Activated T-helper 17 cell treated with anti-CD3 and anti-CD28 coated beads, Interleukin-2, amount 50 U/mL, for 72 hours (primary cell): ENCODE data around the gene LRRC10. TPM values are rescaled to one million over a fixed set of nuclear protein-coding genes. Genes with fewer than 3 reads are reported as not detected.
A peak's percentile ranks its signal among the peaks of the same experiment; 100 is the strongest.

Source experiments
- ATAC-seq: fragments of 150-1000 bp; cut with Tn5 transposase; replicated peaks from 2 replicates; pipeline ENCODE4 v1.10.0; 2021; ENCODE audit warnings: mild to moderate bottlenecking, moderate library complexity
- H3K27ac Mint-ChIP-seq: one replicate; pipeline ENCODE4 v1.8.0; 2022; ENCODE audit warnings: mixed read lengths
- H3K27me3 Mint-ChIP-seq: one replicate; pipeline ENCODE4 v1.8.0; 2022; ENCODE audit warnings: mixed read lengths
- H3K36me3 Mint-ChIP-seq: one replicate; pipeline ENCODE4 v1.8.0; 2022; ENCODE audit warnings: low read depth, mild to moderate bottlenecking, mixed read lengths
- H3K4me1 Mint-ChIP-seq: one replicate; pipeline ENCODE4 v1.8.0; 2022; ENCODE audit warnings: mixed read lengths
- H3K4me3 Mint-ChIP-seq: one replicate; pipeline ENCODE4 v1.8.0; 2022; ENCODE audit warnings: mild to moderate bottlenecking, mixed read lengths
- H3K9me3 Mint-ChIP-seq: one replicate; pipeline ENCODE4 v1.8.0; 2022; ENCODE audit warnings: mixed read lengths
- total RNA-seq, 2 donors: library from RNA; stranded (reverse); gene quantifications; one replicate each; pipeline ENCODE4 v1.2.3, GENCODE V29; 2022

The LRRC10 gene
- total RNA-seq, 2 donors from 2014 or later, result not detected

DNA sequence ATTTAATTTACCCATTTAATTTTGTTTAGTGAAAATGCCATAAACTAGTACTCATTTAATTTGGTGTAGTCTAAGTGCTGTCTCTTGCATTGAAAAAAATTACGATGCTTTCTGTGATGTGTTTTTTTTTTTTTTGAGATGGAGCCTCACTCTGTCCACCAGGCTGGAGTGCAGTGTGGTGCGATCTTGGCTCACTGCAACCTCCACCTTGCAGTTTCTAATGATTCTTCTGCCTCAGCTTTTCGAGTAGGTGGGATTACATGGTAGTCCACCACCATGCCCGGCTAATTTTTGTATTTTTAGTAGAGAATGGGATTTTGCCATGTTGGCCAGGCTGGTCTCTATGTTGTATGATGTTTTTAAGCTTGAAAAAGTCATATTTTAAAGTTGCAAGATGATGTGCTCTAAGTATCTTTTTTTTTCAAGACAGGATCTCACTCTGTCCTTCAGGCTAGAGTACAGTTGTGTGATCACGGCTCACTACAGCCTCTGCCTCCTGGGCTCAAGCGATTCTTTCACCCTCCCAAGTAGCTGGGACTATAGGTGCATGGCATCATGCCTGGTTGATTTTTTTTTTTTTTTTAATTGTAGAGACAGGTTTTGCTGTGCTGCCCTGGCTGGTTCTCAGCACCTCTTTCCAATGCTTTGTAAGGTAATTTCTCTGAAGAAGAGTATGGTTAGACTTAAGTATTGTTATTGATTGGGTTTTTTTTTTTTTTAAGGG is 8.6 kb downstream of the LRRC10 start:
- Mint-ChIP-seq H3K27ac (no peak overlapping the region), H3K36me3 (peaks cover 62% of the 10 kb centered on the region), H3K4me1 (no peaks in the 10 kb centered on the region), H3K27me3 (no peaks in the 10 kb centered on the region), H3K9me3 (no peaks in the 10 kb centered on the region), H3K4me3 (no peak overlapping the region)
- no peak for ATAC-seq

DNA sequence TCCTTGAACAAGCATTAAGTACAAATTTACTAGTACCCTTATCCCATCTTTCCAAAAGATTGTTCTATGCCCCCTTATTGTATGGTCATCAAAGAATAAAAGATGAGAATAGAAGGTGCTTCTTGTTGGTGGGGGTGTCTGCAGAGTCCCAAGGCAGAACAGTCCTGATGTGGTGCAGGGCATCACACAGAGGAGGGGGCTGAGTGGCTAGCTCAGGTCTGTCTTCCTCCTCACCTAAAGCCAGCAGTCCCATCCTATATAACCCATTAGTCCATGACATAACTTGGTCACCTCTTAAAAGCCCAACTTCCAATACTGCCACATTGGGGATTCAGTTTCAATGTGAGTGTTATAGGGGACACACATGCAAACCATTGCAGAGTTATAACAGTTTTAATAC is 9.9 kb downstream of the LRRC10 start:
- peaks cover 75% of the 10 kb centered on the region for H3K36me3 Mint-ChIP-seq
- ATAC-seq, result no peak
- no peaks in the 10 kb centered on the region for H3K4me1 Mint-ChIP-seq
- no peak overlapping the region for H3K27ac Mint-ChIP-seq
- no peak overlapping the region for H3K4me3 Mint-ChIP-seq
- no peaks in the 10 kb centered on the region for H3K9me3 Mint-ChIP-seq
- H3K27me3 Mint-ChIP-seq, result no peaks in the 10 kb centered on the region

DNA sequence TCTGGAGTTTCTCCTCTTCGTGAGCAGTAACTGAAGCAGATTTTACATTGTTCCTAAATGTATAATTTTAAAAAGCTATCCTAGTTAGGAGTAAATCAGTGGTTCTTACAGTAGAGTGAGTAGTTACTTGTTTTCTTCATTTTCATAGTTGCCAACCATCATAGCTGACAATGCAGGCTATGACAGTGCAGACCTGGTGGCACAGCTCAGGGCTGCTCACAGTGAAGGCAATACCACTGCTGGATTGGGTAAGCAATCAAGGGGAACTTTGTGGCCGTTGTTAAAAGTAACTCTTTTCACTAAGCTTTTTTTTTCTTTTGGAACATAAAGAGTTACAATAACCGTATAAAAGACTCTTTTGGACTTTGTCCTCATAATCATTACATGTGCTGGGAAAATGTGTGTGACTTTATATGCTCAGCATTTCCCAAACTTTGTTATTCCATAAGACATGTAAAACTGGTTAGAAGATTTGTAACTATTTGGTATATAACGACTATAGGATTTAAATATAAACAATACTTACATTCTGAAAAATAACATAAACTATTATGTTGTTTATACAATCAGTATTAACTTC is 12.4 kb downstream of the LRRC10 start:
- Mint-ChIP-seq H3K9me3 (no peaks in the 10 kb centered on the region), H3K27me3 (no peaks in the 10 kb centered on the region), H3K4me1 (peaks cover 4% of the 10 kb centered on the region), H3K27ac (peak overlapping the region; percentile 47), H3K36me3 (peaks cover 97% of the 10 kb centered on the region), H3K4me3 (no peak overlapping the region)
- ATAC-seq, result no peak

DNA sequence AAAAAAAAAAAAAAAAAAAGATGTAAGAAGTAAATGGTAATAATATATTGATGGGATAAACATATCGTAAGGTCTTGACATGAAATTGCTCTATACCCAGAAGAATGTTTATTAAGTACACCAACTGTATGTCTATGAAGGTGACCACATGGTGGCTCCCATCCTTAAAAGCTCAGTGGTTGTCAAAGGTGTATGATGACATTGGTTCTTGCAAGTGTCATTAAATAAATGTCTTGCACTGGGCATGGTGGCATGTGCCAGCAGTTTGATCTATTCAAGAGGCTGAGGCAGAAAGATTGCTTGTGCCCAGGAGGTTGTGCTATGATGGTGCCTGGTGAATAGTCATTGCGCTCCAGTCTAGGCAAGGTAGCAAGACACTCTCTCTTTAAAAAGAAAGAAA is 15.0 kb downstream of the LRRC10 start:
- Mint-ChIP-seq H3K4me3 (no peak overlapping the region), H3K4me1 (peaks cover 4% of the 10 kb centered on the region), H3K27me3 (no peaks in the 10 kb centered on the region), H3K9me3 (no peaks in the 10 kb centered on the region), H3K36me3 (peaks cover 97% of the 10 kb centered on the region), H3K27ac (peak overlapping the region; percentile 39)
- ATAC-seq, result no peak

DNA sequence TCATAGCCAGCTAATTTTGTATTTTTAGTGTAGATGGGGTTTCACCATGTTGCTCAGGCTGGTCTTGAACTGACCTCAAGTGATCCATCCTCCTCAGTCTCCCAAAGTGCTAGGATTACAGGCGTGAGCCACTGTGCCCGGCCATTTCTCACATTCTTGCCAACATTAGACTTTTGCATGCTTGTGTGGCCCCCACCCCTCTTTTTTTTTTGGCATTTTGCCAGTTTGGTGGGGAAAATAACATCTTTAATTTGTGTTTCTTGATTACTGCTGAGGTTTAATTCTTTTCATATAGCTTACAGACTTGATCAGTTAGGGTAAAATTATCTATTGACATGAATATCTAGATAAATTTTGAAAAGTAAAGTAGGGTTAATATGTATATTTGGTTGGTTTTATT is 21.6 kb downstream of the LRRC10 start:
- Mint-ChIP-seq H3K4me1 (peaks cover 4% of the 10 kb centered on the region), H3K27ac (no peak overlapping the region), H3K36me3 (peaks cover 89% of the 10 kb centered on the region), H3K9me3 (no peaks in the 10 kb centered on the region), H3K4me3 (no peak overlapping the region), H3K27me3 (no peaks in the 10 kb centered on the region)
- ATAC-seq, result no peak

DNA sequence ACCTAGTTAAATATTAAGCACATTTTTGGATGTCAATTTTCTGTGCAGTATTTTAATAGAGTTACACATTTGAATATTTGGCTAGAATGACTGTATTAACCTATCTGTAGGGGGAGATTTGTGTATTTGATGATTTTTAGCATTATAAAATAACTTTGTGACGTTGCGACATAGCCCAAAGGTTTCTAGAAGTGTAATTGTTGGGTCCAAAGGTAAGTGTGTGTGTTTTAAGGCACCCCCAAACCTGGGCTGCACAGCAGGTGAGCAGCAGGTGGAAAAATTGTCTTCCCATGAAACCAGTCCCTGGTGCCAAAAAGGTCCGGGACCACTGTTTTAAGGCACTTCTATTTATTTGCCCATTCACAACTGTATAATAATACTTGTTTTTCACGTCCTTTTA is 22.2 kb downstream of the LRRC10 start:
- ATAC-seq, result no peak
- no peak overlapping the region for H3K4me3 Mint-ChIP-seq
- H3K4me1 Mint-ChIP-seq, result no peaks in the 10 kb centered on the region
- no peaks in the 10 kb centered on the region for H3K9me3 Mint-ChIP-seq
- H3K27ac Mint-ChIP-seq, result no peak overlapping the region
- peaks cover 84% of the 10 kb centered on the region for H3K36me3 Mint-ChIP-seq
- H3K27me3 Mint-ChIP-seq, result no peaks in the 10 kb centered on the region

DNA sequence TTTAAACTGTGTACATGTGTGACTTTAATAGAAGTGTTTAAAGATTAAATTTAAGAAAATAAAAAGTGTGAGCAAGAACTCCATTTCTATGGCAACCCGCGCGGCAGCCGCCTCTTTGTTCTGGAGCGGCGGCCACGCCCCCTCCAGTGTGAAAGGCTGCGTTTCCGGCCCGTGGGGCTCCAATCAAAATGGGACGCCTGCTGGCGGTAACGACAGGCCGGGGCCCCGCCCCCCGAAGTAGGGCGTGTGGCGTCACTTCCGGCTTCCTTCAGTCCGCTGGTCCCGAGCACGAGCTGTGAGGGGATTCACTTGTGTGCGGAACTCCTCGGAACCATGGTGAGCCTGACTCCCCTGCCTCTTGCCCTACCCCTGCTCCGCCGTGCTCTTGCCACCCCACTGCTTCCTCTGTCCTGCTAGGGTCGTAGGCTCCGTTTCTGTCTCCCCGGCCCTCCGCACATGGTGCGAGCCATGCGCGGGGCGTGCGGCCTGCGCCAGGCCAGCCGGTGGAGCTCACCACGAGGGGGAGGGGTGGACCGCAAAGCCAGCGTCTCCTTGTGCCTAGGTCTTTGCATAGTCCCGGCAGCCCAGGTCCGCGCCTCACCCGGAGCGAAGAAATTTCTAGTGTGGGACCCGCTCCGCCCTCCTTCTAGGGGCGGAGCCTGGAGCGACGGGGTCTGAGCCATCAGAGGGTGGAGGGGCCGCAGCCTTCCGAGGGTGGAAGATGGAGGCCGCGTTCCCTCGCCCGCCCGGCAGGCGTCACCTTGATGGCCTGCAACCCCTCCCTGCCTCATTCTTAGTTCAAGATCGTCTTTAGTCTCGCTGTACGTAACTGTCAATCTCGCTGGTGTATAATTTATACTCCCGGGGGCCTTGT is 25.3 kb downstream of the LRRC10 start, which contains the start of gene CCT2:
Gene CCT2, plus strand, starts transcription at position 271 of the 874 bp plus-strand sequence. Its CDS starts 63 bp downstream, at position 334.
- Mint-ChIP-seq H3K27me3 (no peaks in the 10 kb centered on the region), H3K4me1 (no peaks in the 10 kb centered on the region), H3K9me3 (no peaks in the 10 kb centered on the region), H3K36me3 (peaks cover 52% of the 10 kb centered on the region), H3K4me3 (peak within 1 kb of the TSS; percentile 98), H3K27ac (peak within 1 kb of the TSS; percentile 96)
- ATAC-seq, result peak; percentile 98

DNA sequence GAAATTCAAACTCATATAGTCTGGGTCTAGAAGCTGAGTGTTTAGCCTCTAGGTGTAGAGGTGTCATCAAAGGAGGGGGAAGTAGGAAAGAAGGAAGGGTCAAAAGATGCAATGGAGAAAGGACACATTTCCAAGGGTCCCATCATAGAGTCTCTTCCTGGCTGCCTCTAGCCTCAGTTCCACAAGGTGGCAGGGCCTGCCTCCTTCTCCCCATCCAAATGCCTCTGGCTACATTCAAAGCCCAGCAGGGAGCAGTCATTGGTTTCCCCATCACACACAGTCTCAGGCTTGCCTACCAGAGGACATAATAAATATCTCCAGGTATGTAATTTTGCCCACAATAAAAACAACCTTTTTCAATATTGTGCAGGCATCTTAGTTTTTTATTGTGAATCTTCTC is 27.5 kb downstream of the LRRC10 start:
- Mint-ChIP-seq H3K27ac (no peak overlapping the region), H3K36me3 (peaks cover 30% of the 10 kb centered on the region), H3K9me3 (no peaks in the 10 kb centered on the region), H3K4me3 (no peak overlapping the region), H3K4me1 (no peaks in the 10 kb centered on the region), H3K27me3 (no peaks in the 10 kb centered on the region)
- ATAC-seq, result no peak

DNA sequence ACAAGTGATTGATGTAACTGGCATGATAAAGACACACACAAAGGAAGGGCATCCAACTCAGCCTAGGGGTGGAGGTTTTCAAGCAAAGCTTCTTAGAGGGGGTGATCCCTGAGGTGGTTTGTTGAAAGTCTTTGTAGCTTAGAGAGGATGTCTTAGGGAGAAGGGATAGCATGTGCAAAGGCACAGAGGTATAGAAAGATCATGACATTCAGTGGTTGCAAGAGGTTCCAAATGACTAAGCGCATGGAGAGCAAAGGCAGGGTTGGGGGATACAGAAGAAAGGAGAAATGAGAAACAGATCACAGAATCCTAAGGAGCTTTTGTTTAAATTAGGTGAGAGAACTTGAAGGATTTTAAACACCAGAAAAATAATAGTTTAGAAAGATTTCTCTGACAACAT is 30.6 kb downstream of the LRRC10 start:
- H3K4me1 Mint-ChIP-seq, result no peaks in the 10 kb centered on the region
- no peak overlapping the region for H3K4me3 Mint-ChIP-seq
- H3K9me3 Mint-ChIP-seq, result no peaks in the 10 kb centered on the region
- no peak for ATAC-seq
- no peak overlapping the region for H3K27ac Mint-ChIP-seq
- no peaks in the 10 kb centered on the region for H3K27me3 Mint-ChIP-seq
- H3K36me3 Mint-ChIP-seq, result peaks cover 11% of the 10 kb centered on the region

DNA sequence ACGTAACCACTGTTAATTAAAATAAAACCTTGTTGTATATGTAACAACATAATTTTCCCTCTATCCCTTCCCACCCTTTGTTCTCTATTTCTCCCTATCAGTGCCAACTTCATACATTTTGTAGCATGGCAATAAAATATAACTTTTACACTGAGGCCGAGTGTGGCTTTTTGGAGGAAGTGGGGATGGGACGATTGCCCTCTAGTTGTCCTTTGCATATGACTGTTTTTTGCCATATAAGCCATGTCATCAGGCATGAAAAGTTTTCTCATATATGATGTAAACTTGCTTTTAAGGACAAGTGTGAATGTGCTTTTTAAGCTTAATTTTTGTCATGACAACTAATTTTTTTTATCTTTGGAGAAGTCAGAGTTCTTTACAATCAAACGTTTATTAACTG is 31.7 kb downstream of the LRRC10 start:
- Mint-ChIP-seq H3K36me3 (peaks cover 22% of the 10 kb centered on the region), H3K27me3 (no peaks in the 10 kb centered on the region), H3K27ac (no peak overlapping the region), H3K4me1 (no peaks in the 10 kb centered on the region), H3K9me3 (no peaks in the 10 kb centered on the region), H3K4me3 (no peak overlapping the region)
- ATAC-seq, result no peak

DNA sequence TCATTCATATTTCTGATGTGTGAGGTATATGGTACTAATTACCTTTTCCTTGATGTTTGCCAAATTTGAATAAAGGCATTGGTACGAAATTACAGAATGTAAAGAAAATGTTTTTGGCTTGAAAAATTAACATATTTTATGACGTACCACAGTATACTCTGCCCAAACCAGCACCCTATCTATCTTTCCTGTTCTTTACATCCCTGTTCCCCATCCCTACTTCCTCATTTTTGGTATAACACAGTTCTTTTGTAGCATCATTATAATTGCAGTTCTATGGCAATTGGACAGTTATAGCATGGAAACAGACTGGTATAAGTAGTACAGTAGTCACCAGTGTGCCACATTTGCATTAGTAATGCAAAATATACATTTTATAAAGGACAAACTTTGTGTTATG is 32.4 kb downstream of the LRRC10 start:
- H3K4me1 Mint-ChIP-seq, result no peaks in the 10 kb centered on the region
- ATAC-seq, result no peak
- H3K9me3 Mint-ChIP-seq, result no peaks in the 10 kb centered on the region
- peaks cover 29% of the 10 kb centered on the region for H3K36me3 Mint-ChIP-seq
- no peaks in the 10 kb centered on the region for H3K27me3 Mint-ChIP-seq
- H3K4me3 Mint-ChIP-seq, result no peak overlapping the region
- H3K27ac Mint-ChIP-seq, result no peak overlapping the region

DNA sequence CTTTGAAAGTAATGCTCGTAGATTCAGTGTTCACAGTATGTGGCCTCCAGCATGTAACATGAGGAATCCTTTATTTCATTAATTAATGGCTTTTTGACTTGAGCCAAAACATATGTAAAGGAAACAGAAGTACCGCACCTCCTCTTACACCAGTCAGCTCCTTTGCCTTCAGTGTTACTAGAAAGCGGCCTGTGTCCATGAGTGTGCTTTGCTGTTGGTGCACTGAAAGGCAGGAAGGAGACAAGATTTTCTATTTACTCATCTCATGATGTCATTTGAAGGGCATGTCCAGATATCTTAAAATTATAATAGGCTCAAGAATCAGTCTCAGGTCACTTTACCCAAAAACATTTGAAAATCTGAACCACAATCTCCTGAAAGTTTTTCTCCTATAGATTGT is 35.4 kb downstream of the LRRC10 start:
- no peak overlapping the region for H3K27ac Mint-ChIP-seq
- no peak for ATAC-seq
- no peaks in the 10 kb centered on the region for H3K4me1 Mint-ChIP-seq
- no peaks in the 10 kb centered on the region for H3K27me3 Mint-ChIP-seq
- no peaks in the 10 kb centered on the region for H3K9me3 Mint-ChIP-seq
- peaks cover 55% of the 10 kb centered on the region for H3K36me3 Mint-ChIP-seq
- H3K4me3 Mint-ChIP-seq, result no peak overlapping the region

DNA sequence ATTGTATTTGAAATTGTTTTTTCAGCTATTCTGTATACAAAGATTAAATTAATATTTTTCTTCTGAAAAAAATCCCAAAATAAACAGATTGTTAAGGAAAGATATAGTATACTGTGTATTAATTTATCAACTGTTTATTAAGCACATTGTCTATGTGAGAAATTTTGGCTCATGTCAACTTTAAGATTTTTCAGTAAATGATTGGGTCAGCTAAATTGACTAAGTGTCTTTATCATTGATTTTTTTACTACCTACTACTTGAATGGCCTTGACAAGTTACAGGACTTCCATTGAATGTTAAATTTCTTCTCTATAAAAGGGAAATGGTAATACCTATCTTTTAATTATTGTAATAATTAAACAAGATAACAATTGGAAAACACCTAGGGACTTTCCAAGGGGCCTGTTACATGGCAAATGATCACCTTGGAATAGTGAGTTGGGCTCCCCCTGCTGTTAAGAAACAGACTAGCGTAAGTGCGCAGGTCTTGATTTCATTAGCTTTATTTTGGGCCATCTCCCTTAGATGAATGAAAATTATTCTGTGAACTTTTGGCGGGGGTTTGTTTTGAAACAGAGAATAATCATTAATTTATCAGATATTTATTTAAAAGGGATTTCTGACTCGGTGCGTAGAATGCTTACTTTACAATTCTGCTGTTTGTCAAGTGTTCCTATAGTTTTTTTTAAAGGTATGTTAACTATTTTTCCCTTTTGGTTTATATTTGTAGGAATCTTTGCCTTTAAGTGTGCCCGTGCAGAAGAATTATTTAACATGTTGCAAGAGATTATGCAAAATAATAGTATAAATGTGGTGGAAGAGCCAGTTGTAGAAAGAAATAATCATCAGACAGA is 39.9 kb downstream of the LRRC10 start:
- peaks cover 73% of the 10 kb centered on the region for H3K36me3 Mint-ChIP-seq
- H3K4me3 Mint-ChIP-seq, result no peak overlapping the region
- peak overlapping the region; percentile 58 for H3K27ac Mint-ChIP-seq
- H3K4me1 Mint-ChIP-seq, result peaks cover 5% of the 10 kb centered on the region
- no peaks in the 10 kb centered on the region for H3K9me3 Mint-ChIP-seq
- no peaks in the 10 kb centered on the region for H3K27me3 Mint-ChIP-seq
- peak; percentile 74 for ATAC-seq

DNA sequence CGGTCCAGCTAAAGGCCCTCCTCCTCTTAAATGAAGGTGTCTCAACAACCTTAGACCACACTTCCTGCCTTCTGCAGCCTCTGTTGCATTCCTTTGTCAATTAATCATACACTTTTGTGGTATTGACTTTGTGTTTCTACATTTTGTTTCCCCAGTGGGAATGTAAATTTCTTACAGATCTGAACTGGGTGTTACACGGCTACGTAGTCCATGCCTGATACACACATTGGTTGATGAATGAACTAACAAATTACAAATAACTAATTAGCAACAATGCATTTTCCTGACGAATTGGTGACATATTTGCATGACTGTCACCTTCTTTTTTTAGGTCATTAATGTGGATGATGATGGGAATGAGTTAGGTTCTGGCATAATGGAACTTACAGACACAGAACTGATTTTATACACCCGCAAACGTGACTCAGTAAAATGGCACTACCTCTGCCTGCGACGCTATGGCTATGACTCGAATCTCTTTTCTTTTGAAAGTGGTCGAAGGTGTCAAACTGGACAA is 40.6 kb downstream of the LRRC10 start:
- Mint-ChIP-seq H3K9me3 (no peaks in the 10 kb centered on the region), H3K4me1 (peaks cover 5% of the 10 kb centered on the region), H3K27me3 (no peaks in the 10 kb centered on the region), H3K4me3 (no peak overlapping the region), H3K27ac (peak overlapping the region; percentile 40), H3K36me3 (peaks cover 65% of the 10 kb centered on the region)
- ATAC-seq, result no peak
